Stimulated activated CD4-positive, alpha-beta T cell treated with anti-CD3 and anti-CD28 coated beads, Interleukin-1b, Interleukin-23, amount 100 ng/mL, for 1 hour (primary cell): ENCODE results near the gene NTM.
"Not testable (repeated sequence)": the region's sequence is repeated elsewhere in the genome, so short reads cannot be mapped to it uniquely, and the experiment has no call there.

ENCODE experiments used
- DNase-seq, 2 donors: peaks; one replicate each; pipeline ENCODE4 v3.0.0-alpha.2; 2020; ENCODE audit warnings: low read depth in 2 of 2

Gene NTM

DNA sequence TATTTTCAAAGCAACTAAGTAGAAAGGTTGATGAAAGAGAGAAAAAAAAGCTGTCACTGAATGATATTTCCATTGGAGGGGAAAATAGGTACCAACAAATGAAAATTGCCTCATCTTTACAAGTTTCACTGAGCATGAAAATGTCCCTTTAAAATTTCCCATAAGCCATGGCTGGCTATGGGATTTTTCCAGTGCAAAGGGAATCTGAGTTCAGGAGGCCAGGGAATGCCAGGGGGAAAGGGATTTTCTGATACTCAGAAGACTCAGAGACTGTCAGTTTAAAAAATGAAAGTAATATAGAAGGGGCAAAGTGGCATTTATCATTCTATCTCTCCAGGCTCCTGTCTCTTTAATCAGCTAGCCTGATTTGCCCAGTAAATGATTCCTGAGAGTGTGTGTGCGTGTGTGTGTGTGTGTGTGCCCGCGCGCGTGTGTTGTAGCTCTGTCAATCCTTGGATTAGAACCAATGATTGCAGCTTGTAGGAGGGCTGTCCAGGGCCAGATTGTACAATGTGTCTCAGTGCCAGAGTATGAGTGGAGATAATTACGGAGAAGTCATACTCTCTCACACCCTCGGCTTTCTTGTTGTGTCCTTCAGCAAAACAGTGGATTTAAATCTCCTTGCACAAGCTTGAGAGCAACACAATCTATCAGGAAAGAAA, at the start of gene NTM:
TSS of gene NTM (plus strand) at position 526 of the 662 bp plus-strand sequence.
- no peak for DNase-seq

DNA sequence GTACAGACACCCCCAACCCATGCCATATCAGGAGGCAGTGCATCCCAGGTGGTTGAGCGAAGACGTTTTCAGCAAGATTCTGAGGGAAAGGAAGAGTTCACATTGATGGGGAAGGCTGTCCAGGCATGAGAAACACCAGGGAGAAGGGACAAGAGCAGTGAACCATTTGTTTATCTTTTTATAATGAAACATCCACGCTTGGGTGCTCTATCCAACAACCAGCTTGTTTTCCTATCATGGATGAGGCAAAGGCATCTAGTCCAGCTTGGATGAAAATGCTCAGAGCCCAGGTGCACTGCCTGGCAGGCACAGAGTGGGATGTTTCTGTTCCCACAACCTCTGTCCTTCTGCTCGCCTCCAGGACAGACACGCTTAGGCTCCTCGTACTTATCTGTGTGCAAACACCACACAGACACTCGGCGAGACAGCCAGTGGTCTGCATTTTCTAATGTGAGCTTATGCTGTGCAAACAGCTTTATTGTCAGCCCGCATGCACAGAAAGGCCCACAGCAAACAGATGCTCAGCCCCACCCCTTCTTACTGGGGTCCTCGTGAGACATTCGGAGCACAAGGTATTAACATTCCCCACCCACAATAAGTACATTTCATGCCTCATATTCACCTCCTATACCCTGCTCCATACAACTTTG, 45.4 kb upstream of the NTM start:
- DNase-seq = no peak

DNA sequence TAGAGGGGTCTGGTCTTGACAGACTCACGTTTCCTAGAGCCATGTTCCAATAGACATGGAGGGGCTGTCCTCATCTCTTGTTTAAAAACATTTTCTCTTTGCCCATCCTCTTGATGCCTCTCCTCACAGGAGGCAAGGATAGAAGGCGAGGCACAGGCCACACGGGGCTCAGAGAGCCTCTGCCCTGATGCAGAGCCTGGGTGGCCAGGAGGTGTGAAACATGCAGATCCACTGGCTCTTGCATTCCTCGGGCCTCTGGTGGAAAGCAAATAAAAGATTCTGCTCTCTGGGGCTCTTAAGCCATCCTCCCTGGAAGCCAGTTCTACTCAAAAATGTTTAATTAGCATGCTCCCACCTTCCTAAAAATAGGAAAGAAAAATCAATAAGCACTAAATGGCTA, 43.6 kb upstream of the NTM start:
- DNase-seq = no peak

DNA sequence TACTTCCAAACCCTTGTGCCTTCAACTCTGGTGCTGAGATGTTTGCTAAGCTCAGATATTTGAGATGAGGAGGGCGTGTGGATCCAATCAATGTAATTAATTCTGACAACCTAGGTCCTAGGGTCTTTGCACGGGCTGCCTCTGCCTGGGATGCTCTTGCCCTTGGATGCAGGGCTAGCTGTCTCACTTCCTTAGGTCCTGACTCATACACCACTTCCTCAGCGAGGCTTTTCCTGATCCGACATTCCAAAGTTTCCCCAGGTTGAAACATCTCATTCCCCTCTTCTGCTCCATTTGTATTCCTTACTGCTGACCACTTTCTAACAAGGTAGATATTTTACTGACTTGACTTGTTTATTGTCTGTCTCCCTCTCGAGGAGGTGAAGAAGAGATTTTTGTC, 43.0 kb upstream of the NTM start:
- no peak for DNase-seq

DNA sequence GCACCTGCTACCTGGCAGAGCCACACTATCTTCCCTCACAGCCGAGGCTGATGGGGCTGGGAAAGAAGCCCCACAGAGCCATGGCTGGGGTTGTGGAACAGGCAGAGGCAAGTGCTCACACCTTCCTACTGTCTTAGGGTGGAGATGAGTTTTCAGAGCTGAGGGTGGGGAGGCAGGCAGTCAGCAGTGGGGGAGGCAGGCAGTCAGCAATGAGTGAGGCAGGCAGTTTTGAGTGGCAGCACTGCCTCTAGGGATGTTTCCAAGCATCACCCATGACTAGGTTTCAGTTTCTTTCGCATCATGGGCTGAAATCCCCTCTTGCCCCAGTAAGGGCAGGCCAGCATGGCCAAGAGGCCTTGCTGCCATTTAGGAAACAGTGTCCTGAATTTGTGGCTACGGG, 41.6 kb upstream of the NTM start:
- DNase-seq = no peak

DNA sequence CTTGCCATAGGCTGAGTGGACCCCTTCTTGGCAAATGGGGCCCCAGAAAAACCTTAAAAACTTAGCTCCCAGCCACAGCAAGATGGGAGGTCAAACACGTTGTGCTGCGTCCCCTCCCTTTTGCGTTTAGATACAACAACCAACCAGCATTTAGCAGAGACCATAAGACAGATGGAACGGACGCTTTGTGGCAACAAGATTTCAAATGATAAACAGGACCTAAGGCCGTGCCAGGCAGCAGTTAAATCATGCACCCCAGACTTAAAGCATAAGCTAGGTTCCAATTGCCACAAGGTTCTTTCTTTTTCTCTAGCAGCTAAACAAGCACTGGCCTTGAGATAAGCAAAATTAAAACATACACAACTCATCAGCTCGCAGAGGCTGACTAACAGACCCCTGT, 39.4 kb upstream of the NTM start:
- DNase-seq = no peak

DNA sequence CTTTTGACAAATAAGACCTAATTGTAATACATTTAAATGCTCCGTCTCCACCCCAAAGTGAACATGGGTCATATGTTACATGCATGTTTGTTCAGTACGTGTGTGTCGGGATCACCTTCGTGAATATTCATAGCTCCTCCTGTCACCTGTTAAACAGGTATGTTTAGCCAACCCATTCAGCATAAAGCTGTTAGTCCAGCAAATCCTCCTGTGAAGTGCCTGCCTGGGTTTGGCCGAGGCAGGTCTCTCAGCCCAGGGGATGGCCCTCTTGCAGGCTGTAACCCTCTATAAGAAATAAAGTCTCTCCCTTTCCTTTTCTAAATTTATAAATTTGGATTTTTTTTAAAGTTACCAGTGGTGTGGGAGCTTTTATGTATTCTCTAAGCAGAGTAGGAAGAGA, 38.9 kb upstream of the NTM start:
- no peak for DNase-seq

DNA sequence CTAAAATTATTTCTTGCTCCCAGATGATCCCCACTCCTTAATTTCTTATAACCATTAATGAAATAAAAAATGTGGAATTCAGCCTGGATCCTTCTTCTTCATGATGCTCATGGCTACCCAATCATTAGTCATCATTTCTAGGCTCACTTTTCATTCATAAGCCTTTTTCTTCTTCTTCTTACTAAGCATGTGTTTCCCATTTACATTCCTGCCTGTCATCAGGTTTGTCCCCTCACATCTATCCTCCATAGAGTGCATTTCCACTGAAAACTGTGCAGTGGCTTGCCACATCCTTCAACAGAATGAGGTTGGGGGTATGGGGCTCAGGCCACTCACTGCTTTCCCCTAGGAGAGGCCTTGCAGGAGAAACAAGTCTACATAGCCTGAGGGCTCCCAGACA, 35.8 kb upstream of the NTM start:
- DNase-seq = no peak

DNA sequence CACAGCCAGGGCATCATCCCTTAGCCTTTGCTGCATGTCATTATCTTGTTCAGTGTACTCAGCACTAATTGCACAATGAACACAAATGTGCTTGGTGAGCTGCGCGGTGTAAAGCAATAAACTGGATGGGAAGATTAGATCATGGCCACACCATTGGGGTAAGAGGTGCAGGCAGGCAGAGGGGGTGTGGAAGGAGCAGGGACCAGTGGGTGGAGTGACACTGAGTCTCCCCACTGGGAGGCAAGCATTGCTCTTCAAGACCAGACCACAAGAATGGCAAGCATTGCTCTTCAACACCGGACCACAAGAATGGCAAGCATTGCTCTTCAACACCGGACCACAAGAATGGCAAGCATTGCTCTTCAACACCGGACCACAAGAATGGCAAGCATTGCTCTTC, 28.5 kb upstream of the NTM start:
- DNase-seq = not testable (repeated sequence)

DNA sequence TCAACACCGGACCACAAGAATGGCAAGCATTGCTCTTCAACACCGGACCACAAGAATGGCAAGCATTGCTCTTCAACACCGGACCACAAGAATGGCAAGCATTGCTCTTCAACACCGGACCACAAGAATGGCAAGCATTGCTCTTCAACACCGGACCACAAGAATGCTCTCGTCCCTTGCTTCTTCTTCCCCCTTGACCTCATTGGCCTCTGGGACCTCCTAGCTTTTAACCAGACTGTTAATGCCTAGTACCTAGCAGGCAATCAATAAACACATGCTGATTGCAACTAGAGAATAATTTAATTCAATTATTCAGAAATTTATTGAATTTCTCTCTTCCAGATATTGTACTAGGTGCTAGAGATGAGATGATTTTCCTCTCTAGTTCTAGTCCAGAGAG, 28.0 kb upstream of the NTM start:
- DNase-seq = not testable (repeated sequence)

DNA sequence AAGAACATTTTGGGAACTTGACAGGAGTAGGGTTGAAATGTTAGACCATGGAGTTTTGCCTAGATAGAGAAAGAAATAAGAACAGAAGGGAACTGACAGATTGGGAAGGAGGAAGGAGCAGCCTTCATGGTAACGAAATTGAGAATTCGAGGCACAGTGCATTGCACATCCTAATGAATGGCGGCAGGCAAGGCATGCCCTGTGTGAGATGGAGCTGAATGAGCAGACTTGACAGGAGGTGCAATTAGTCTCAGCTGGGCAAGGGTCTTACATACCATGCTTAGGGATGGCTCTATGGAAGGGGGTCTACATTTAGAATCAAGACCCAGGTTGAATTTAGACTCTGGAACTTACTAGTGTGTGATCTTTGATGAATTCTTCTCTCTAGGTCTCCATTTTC, 25.0 kb upstream of the NTM start:
- DNase-seq = no peak

DNA sequence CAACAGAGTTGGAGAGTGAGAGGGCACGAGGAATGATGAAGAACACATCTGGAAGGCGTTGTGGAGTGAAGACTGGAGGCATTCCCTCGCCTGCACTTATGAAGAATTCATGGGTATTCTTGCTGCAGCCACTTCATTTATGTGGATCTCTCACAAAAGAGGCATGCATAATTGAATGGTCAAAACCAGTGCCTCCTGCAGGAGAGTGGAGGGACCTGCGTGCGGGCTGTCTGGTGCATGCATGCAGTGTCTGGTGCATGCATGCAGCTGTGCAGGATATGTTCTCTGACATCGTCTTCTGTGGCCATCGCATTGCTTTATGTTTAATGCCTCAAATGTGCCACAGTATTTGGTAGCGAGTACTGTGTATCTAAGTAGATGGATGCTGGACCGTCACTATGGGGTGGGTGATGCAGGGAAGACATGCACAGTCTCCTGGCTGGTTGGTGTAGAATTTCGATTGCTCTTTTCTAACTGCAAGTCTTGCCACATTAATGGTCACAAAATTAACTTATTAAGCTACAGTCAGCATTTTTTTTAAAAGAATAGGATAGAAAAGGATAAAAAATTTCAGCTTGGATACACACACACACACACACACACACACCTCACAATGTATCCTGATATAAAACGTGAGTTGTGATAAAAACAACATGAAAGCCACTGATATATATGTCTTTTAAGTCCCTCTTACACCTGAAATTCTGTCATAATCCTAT, 20.9 kb upstream of the NTM start:
- no peak for DNase-seq

DNA sequence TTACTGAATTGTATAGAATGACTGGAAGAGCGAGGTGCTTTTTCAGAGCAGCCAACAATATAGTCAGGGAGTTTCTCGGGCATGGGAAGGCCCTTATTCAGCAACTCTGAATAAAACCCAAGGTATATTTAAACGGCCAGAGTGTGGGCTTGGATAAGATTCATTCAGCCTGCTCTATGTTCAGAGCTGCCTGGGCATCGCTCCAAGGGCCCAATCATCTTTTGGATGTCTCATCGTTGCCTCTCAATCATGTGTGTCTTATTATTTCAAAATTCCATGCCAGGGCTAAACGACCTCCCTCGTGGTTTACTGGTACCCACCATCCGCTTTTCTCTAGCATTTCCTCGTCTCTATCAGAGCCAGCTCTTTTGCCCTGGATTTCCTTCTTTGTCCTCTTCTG, 19.5 kb upstream of the NTM start:
- DNase-seq = no peak

DNA sequence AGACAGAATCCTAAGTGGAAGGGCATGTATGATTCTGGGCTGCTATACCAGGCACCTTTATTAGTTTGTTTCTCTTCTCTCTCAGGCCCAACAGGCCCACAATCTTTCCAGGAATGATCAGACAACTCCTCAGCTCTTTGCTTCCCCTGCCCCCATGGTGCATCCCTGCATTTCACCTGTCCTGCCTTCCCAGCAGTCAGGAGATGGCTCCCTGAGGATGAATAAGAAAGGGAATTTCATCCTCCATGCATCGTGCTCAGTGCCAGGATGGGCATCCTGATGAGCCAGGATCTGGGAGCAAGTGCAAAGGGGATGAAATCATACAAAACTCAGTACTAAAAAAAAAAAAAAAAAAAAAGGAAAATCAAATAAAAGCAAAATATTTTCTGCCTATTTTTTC, 18.6 kb upstream of the NTM start:
- no peak for DNase-seq

DNA sequence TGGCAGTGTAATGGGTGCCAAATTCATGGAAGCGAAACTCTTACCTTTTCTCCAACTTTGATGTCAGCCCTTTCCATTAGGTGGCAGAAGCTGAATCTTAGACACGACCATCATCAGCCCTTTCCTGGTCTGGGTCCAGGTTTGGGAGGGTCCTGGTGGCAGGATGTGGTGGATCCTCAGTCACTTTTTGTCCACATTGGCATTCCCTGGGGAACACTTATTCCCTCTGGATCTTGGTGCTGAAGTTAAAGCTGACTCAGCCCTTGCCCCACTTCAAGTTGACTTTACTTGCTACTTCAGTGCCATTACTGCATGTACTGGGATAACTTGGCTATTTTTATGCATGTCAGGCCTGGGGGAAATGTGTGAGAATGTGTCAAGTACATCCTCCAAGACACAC, 16.6 kb upstream of the NTM start:
- DNase-seq = no peak

DNA sequence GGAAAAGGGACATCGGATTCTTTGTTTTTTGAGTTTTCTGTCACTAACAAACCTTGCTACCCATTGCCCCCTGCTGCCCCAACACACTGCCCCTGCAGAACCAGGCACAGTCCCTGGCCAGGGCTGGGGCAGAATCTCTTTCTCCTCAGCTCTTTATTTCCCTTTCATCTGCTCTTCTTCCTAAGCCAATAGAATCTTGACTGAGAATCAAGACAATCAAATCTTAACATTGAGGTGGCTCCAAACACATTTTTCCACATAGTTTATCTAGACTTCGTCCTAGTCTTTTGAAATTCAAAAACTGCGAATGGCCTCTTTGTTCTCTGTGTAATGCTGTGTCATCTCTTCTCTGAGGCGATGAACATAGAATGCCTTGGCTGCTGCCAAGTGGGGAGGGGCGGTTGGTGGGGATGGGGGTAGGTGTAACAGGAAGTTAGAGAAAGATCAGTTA, 16.1 kb upstream of the NTM start:
- no peak for DNase-seq

DNA sequence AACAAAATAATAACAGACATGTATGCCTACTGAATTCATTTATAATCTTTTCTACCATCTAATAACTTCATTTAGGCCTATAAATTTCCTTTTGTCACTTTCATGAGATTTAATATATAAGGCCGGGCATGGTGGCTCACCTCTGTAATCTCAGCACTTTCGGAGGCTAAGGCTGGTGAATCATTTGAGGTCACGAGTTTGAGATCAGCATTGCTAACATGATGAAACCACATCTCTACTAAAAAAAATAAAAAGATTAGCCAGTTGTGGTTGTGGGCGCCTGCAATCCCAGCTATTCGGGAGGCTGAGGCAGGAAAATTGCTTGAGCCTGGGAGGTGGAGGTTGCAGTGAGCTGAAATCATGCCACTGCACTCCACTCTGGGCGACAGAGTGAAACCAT, 14.2 kb upstream of the NTM start:
- DNase-seq = no peak

DNA sequence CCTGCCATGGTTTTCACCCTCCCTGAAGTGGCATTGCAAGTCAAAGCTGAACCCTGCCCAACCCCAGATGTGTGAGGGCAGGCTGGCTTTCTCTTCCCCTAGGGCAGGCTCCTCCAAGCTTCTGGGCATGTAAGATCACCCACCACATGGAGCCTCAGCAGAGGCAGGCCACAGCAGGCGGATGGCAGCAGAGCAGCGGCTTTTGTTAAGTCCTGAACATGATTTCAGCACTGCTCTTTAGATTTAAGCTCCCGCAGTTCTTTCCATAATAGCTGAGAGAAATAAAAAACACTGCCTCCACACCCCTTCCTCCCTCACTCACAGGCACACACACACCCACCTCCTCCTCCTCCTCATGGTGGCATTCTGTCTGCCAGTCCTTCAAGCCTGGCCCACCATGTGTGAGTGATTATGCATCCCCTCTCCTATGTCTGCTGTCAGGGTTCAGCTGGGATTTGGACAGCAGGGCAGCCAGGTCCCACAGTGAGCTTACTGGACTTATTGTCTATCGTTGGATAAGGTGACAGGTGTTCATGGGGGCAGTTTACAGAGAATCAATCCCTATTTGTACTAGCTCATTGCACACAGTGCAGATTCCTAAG, 5.0 kb upstream of the NTM start:
- DNase-seq = no peak

DNA sequence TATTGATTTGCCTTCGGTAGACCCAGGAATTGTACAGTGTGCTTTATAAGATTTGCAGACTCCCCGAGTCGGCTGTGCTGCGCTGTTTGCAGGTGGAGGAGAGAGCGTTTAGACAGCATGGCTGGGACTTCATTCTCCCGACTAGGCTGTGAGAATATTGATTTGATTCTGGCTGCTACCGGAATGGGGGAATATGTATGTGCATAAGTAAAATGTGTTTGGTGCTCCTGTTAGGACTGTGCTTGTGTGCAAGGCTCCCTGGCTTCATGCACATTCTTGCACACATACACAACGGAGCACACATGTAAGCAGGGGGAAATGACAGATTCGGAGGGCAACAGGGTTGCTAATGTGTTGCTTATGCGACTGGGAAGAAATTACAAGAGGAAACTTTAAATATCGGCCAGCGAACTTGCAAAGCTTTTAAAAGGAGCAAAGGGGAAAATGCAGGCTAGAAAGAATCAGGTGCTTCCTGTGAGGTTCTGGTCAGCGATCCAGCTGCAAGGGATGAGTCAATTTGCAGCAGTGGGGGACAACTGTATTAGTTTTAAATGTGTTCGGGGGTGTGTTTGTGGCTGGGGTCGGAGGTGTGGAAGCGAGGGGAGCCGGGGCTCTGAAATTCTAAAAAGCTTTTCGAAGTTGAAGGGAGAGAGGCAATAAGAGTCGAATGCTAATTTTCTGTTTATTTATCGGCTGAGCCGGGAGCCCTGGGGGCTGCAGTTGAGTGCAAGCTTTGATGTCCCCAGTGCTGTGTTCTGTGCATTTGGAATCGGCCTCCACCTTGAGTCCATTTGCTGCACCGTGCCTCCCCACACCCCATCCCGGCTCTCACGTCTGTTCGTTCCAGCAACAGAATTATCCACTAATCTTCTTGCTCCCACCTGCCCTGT, 731 bp downstream of the NTM start:
- no peak for DNase-seq

DNA sequence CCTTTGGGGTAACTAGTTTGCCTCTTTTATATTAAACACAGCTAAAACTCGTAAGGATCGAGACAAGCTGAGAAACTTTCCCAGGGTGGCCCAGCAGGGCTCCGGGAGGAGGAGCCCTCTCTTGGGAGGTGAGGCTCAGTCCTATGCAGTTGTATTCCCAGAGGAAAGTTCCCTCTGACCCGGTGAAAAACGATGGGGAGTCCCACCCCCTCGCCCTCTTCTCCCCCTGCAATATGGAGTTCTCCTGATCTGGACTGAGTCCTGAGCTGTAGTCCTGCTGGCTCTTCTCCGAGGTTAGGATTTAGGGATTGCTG, 1.3 kb downstream of the NTM start:
- DNase-seq = no peak

DNA sequence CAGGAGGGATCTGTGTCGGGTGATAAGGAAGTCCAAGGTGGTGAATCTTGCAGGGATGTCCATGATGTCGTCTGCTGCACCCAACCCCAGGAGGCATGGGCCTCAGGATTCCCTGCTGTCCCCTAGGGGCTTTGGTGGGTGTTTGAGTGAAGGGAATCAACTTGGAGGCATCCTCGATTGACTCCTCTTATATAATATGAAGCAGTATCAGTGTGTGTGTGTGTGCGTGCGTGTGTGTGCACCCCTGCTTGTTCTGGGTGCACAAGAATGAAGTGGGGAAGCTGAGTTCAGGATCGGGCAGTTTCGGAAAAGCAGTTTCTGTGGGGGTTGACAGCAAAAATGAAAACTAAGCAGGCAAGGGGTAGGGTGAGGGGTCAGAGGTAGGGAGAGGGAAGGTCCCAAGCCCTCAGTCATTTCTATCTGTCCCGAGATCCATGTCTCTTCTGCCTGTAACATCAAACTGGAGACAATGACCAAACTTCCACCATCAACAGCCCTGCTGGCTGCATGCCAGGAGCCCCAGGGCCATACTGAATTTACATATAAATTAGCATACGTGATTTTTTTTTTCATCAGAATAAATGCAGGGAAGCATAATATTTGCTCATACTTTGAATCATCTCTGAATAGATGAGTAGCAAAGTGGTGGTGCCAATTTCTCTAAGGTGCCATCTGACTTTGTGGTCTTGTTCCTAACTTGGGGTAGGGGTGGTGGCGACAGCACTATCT, 2.0 kb downstream of the NTM start:
- DNase-seq = no peak
